Activated naive CD8-positive, alpha-beta T cell treated with anti-CD3 and anti-CD28 coated beads, Interleukin-2, amount 50 U/mL, for 24 hours (primary cell): Measurements from ENCODE around the gene BICRAL.
"Not testable (repeated sequence)": the region's sequence is repeated elsewhere in the genome, so short reads cannot be mapped to it uniquely, and the experiment has no call there.

Source experiments
- ATAC-seq: fragments of 150-1000 bp; cut with Tn5 transposase; one replicate; pipeline ENCODE4 v1.10.0; 2021
- DNase-seq: peaks from one replicate; pipeline ENCODE4 v3.0.0; 2021
- H3K27ac Mint-ChIP-seq: one replicate; pipeline ENCODE4 v1.8.0; 2021; ENCODE audit warnings: mild to moderate bottlenecking, mixed read lengths
- H3K27me3 Mint-ChIP-seq: one replicate; pipeline ENCODE4 v1.8.0; 2021; ENCODE audit warnings: mixed read lengths
- H3K36me3 Mint-ChIP-seq: one replicate; pipeline ENCODE4 v1.8.0; 2021; ENCODE audit warnings: low read depth, mixed read lengths
- H3K4me1 Mint-ChIP-seq: one replicate; pipeline ENCODE4 v1.8.0; 2021; ENCODE audit warnings: mixed read lengths
- H3K4me3 Mint-ChIP-seq: one replicate; pipeline ENCODE4 v1.8.0; 2021; ENCODE audit warnings: mild to moderate bottlenecking, moderate library complexity, mixed read lengths
- H3K9me3 Mint-ChIP-seq: one replicate; pipeline ENCODE4 v1.8.0; 2021; ENCODE audit warnings: mixed read lengths

The BICRAL gene

DNA sequence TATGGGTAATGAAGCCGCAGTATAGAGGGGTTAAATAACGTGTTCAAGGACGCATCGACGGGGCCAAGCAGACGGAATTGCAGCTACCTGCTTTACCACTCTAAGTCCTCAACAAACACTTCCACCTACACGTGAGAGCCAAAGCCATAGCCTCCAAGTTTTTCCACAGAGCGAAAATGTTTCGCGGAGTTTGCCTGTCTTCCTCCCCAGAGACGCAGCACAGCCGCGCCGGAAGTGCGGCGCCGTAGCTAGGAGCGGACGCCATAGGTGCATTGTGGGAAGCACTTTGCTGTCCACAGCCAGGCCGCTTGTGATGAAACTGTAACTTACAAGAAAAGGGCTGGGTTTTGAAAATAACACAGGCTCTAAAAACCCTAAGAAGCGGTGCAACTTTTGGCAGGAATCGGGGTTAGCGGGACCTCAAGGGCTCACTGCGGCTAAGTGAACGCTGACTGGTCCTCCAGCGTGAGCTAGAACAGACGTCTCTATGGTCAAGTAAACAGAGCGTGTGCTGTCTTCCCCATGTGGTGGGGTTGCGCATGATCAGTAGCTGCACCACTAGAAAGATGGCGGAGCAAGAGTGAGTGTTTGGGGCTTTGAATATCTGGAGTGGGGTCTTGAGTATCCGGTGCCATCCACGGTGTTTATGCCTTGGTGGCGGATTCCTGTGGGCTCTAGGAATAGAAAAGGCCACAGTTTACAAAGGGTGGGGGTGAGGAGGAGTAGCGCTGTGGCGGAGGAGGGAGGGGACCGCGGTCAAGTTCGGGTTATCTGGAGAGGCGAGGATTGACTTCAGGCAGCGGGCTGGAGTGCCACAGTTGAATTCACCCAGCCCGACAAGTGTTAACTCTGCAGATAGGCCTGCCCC, 97.8 kb downstream of the BICRAL start, which contains the start of gene RPL7L1:
Gene RPL7L1, plus strand, starts transcription at position 245 of the 868 bp plus-strand sequence. Its CDS starts 295 bp downstream, at position 540.
- Mint-ChIP-seq H3K9me3 (no peaks in the 10 kb centered on the region), H3K36me3 (peaks cover 37% of the 10 kb centered on the region)
- DNase-seq, result peak; percentile 77

DNA sequence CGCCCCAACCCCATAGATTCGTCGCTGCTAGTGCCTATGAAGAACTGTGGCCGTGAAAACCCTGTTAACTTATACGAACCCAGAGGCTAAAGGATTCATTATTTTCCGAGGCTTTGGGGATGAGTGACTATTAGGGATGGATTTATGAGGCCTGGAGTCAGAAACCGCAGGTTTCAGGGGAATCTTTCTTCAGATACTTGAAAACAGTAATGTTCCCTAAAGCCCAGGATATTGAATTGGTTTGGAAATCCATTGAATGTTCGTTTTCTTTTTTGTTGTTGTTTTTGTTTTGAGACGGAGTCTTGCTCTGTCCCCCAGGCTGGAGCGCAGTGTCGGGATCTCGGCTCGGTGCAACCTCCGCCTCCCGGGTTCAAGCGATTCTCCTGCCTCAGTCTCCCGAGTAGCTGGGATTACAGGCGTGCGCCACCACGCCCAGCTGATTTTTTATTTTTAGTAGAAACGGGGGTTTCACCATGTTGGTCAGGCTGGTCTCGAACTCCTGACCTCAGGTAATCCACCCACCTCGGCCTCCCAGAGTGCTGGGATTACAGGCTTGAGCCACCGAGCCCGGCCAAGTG, 98.5 kb downstream of the BICRAL start:
- H3K27ac Mint-ChIP-seq, result peak overlapping the region; percentile 100
- not testable (repeated sequence) for H3K9me3 Mint-ChIP-seq, ATAC-seq, DNase-seq, H3K27me3 Mint-ChIP-seq
- peaks cover 42% of the 10 kb centered on the region for H3K36me3 Mint-ChIP-seq
- H3K4me3 Mint-ChIP-seq, result peak overlapping the region; percentile 99
- H3K4me1 Mint-ChIP-seq, result peaks cover 44% of the 10 kb centered on the region

More for the DNA sequence above, 97.8 kb downstream of the BICRAL start, which contains the start of gene RPL7L1:
- Mint-ChIP-seq H3K4me3 (peak within 1 kb of the TSS; percentile 99), H3K4me1 (peaks cover 42% of the 10 kb centered on the region), H3K27ac (peak within 1 kb of the TSS; percentile 100), H3K27me3 (peaks cover 2% of the 10 kb centered on the region)
- ATAC-seq, result peak; percentile 93

DNA sequence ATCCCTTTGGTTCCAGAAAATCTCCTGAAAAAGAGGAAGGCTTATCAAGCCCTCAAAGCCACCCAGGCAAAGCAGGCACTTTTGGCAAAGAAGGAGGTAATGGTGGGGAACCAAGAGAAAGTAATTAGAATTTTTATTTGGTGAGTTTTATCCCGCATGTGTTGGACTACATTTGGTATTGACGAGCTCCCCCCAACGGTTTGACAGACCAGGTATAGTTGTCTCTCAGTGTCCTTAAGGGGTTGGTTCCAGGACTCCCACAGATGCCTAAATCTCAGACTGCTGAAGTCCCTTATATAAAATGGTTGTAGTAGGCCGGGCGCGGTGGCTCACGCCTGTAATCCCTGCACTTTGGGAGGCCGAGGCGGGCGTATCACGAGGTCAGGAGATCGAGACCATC, 99.0 kb downstream of the BICRAL start:
- H3K4me3 Mint-ChIP-seq, result peak overlapping the region; percentile 99
- not testable (repeated sequence) for DNase-seq, H3K27me3 Mint-ChIP-seq, ATAC-seq, H3K9me3 Mint-ChIP-seq
- peak overlapping the region; percentile 100 for H3K27ac Mint-ChIP-seq
- H3K4me1 Mint-ChIP-seq, result peaks cover 48% of the 10 kb centered on the region
- peaks cover 47% of the 10 kb centered on the region for H3K36me3 Mint-ChIP-seq

DNA sequence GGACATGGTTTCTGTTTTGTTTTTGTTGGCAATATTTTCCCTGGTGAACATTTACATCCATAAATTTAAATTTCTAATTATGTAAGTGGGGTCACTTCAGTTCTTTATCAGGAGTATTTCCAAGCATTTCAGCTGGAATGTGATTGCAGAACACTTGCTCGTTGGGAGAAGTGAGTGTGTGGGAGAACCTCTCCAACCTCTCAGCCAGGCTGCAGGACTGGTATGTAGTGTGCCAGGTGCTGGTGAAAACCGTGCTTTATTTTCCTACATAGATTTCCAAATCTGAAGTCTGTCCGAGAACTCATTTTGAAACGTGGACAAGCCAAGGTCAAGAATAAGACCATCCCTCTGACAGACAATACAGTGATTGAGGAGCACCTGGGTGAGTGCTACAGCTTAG, 103.8 kb downstream of the BICRAL start:
- Mint-ChIP-seq H3K27me3 (no peaks in the 10 kb centered on the region), H3K4me3 (no peak overlapping the region), H3K27ac (peak overlapping the region; percentile 14), H3K36me3 (peaks cover 57% of the 10 kb centered on the region), H3K9me3 (no peaks in the 10 kb centered on the region), H3K4me1 (peaks cover 62% of the 10 kb centered on the region)
- ATAC-seq (no peak), DNase-seq (no peak)

DNA sequence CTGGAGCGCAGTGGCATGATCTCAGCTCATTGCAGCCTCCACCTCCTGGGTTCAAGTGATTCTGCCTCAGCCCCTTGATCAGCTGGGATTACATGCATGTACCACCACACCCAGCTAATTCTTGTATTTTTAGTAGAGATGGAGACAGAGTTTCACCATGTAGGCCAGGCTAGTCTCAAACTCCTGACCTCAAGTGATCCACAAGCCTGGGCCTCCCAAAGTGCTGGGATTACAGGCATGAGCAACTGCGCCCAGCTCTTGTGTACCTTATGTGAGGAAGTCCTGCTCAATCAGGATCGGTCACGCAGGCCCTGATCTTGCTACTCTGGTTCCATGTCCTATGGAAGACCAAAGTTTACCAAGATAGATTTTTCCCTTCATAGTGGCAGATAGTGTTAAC, 106.3 kb downstream of the BICRAL start:
- peak overlapping the region; percentile 22 for H3K27ac Mint-ChIP-seq
- not testable (repeated sequence) for H3K27me3 Mint-ChIP-seq, ATAC-seq, H3K9me3 Mint-ChIP-seq, DNase-seq, H3K4me3 Mint-ChIP-seq
- H3K4me1 Mint-ChIP-seq, result peaks cover 58% of the 10 kb centered on the region
- H3K36me3 Mint-ChIP-seq, result peaks cover 48% of the 10 kb centered on the region

DNA sequence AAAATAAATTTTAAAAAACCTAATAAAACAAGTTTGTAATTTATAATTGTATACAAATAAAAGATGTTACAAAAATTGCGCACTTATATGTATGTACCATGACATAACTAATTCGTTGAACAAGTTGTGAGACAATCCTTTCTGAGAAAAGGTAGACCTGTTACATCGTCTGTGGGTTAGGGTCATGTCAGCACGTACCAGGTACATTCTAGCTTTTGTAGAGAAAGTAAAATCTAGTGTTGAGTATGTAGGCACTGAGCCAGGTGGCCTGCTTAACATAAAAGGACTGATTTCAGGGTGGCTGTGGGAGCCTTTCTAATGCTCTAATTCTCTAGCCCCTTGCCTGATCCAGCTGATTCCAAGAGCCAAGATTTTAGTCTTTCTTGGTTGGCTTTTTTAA, 108.0 kb downstream of the BICRAL start:
- Mint-ChIP-seq H3K4me3 (peak overlapping the region; percentile 90), H3K27me3 (no peaks in the 10 kb centered on the region), H3K4me1 (peaks cover 54% of the 10 kb centered on the region), H3K9me3 (no peaks in the 10 kb centered on the region), H3K27ac (peak overlapping the region; percentile 92), H3K36me3 (peaks cover 33% of the 10 kb centered on the region)
- DNase-seq, result no peak
- no peak for ATAC-seq

DNA sequence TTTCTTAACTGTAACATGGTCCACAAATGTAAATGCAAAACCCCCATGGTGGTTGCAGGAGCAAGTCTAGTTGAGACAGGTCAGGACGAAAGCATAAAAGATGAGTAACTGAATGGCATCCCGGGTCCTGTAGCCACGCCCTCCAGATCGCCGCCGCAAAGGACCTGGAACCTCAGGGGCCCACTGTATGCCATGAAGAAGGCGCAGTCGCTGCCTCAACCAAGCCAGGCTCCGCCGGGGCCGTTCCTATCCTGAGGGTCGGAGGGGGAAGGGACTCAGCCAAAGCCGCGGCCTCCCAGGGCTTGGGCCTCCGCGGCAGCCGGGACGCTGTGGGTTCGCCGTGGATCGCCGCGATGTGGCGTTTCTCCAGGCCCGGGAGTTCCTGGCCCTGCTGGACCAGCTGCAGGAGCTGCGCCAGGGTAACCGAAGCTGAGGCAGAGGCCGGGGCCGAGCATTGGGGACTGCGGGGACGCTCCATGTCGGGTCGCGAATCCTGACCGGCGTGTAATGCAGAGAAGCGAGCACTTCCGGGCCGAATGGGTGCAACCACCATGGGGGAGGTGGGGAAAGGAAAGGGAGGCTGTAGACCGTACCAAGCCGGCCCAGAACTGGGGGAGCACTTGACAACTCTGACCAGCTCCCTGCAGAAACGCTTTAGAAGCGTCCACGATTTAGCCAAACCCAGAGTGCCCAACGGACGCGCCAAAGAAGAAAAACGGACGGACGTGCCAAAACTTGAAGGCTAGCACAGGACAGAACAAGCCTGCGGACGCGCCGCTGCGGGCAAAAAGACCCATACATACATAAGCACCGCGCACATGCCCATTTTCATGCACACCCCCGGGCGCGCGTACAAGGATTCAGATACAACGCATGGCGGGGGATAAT, 108.7 kb downstream of the BICRAL start:
- no peaks in the 10 kb centered on the region for H3K27me3 Mint-ChIP-seq
- DNase-seq, result peak; percentile 91
- peaks cover 28% of the 10 kb centered on the region for H3K36me3 Mint-ChIP-seq
- ATAC-seq, result peak; percentile 88
- peaks cover 53% of the 10 kb centered on the region for H3K4me1 Mint-ChIP-seq
- no peaks in the 10 kb centered on the region for H3K9me3 Mint-ChIP-seq
- peak overlapping the region; percentile 90 for H3K4me3 Mint-ChIP-seq
- H3K27ac Mint-ChIP-seq, result peak overlapping the region; percentile 92

DNA sequence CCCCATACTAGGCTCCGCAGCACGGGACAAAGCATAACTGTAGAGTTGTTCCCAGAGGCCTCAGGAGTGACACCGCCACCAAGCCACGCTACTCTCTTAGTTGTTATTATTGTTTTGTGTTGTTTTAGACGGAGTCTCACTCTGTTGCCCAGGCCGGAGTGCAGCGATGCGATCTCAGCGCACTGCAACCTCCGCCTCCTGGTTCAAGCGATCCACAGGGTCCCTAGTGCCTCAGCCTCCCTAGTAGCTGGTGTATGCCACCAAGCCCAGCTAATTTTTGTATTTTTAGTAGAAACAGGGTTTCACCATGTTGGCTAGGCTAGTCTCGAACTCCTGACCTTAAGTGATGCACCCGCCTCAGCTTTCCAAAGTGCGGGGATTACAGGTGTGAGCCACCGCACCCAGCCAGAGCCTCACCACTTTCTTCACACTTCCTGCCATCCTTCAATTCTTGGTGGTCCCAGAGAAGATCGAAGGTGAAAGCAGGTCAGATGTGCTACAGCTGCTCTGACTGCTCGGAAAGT, 109.4 kb downstream of the BICRAL start:
- Mint-ChIP-seq H3K4me3 (peak overlapping the region; percentile 90), H3K36me3 (peaks cover 21% of the 10 kb centered on the region), H3K4me1 (peaks cover 46% of the 10 kb centered on the region), H3K9me3 (no peaks in the 10 kb centered on the region), H3K27me3 (no peaks in the 10 kb centered on the region), H3K27ac (peak overlapping the region; percentile 92)
- ATAC-seq (no peak), DNase-seq (no peak)

DNA sequence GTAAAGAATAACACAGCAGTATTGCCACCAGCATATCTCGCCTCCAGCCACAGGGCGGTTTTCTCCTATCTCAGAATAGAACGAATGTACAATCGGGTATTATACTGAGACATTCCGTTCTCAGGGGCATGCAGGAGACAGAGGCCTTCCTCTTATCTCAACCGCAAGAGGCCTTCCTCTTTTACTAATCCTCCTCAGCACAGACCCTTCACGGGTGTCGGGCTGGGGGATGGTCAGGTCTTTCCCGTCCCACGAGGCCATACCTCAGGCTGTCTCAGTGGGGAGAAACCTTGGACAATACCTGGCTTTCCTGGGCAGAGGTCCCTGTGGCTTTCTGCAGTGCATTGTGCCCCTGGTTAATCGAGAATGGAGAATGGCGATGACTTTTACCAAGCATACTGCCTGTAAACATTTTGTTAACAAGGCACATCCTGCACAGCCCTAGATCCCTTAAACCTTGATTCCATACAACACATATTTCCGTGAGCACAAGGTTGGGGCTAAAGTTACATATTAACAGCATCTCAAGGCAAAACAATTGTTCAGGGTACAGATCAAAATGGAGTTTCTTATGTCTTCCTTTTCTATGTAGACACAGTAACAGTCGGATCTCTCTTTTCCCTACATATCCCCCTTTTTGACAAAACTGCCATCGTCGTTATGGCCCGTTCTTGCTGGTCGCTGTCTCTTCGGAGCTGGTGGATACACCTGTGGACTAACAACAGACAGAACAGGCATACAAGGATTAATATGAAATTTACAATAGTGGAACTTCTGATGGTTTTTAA, 112.4 kb downstream of the BICRAL start:
- not testable (repeated sequence) for DNase-seq, H3K27me3 Mint-ChIP-seq, H3K36me3 Mint-ChIP-seq, H3K4me3 Mint-ChIP-seq, H3K27ac Mint-ChIP-seq, ATAC-seq, H3K9me3 Mint-ChIP-seq
- H3K4me1 Mint-ChIP-seq, result peaks cover 34% of the 10 kb centered on the region

DNA sequence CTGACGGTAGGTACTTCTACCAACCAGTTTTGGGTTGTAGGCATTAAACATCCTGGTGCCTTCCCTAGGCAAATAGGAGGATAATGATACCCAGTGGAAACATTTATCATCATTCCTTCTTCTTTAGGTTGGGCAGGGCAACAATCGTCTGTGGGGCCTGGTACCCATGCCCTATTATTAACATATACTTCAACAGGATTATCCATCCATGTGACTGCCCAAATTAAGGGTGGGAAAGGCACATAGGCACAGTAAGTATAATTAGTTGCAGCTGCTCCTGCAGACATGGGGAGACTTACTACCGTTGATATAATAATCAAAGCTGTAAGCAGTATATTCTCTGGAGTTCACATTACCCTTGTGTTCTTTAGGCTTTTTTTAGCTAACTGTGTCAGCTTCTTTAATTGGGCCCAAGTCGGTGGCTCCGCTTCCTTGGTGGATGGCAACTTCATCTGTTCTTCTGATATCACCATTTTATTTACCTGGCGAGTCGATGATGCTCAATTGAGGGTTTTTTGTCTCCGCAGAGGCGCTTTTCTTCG, 114.4 kb downstream of the BICRAL start:
- Mint-ChIP-seq H3K9me3 (no peaks in the 10 kb centered on the region), H3K27me3 (no peaks in the 10 kb centered on the region), H3K36me3 (no peaks in the 10 kb centered on the region), H3K27ac (no peak overlapping the region), H3K4me3 (no peak overlapping the region), H3K4me1 (peaks cover 19% of the 10 kb centered on the region)
- DNase-seq (no peak), ATAC-seq (no peak)

DNA sequence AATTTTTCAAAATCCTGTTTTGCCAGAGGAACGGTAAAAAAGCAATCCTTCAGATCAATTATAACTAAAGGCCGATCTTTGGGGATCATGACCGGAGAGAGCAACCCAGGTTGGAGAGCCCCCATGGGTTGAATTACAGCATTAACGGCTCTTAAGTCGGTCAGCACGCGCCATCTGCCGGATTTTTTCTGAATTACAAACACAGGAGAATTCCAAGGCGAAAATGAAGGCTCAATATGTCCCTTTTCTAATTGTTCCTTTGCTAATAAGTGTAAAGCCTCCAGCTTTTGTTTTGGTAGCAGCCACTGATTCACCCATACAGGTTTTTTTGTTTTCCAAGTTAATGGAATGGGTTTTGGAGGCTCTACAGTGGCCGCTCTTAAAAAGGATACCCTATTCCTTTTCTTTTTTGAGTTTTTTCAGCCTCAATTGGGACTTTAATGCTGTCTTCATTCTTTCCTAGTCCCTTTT, 117.1 kb downstream of the BICRAL start:
- H3K27ac Mint-ChIP-seq, result no peak overlapping the region
- H3K36me3 Mint-ChIP-seq, result no peaks in the 10 kb centered on the region
- ATAC-seq (no peak), DNase-seq (peak; percentile 78)
- no peaks in the 10 kb centered on the region for H3K27me3 Mint-ChIP-seq
- H3K4me3 Mint-ChIP-seq, result no peak overlapping the region
- no peaks in the 10 kb centered on the region for H3K9me3 Mint-ChIP-seq
- peaks cover 15% of the 10 kb centered on the region for H3K4me1 Mint-ChIP-seq

DNA sequence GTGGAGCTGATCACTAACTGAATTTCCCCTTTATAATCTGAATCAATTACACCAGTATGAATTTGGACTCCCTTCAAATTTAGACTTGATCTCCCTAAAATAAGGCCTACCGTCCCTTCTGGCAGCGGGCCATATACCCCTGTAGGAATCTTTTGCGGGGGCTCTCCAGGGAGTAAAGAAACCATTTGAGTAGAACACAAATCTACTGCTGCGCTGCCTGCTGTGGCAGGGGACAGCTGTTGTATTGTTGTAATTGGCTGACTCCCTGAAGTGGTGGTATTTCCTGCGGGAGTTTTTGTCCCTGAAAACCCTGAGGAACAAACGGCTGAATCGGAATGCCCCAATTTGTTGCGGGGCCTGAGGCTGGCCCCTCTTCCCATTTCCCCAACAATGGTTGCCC, 118.0 kb downstream of the BICRAL start:
- Mint-ChIP-seq H3K9me3 (no peaks in the 10 kb centered on the region), H3K36me3 (no peaks in the 10 kb centered on the region), H3K27me3 (no peaks in the 10 kb centered on the region), H3K4me1 (peaks cover 10% of the 10 kb centered on the region), H3K4me3 (no peak overlapping the region), H3K27ac (no peak overlapping the region)
- ATAC-seq (no peak), DNase-seq (no peak)

DNA sequence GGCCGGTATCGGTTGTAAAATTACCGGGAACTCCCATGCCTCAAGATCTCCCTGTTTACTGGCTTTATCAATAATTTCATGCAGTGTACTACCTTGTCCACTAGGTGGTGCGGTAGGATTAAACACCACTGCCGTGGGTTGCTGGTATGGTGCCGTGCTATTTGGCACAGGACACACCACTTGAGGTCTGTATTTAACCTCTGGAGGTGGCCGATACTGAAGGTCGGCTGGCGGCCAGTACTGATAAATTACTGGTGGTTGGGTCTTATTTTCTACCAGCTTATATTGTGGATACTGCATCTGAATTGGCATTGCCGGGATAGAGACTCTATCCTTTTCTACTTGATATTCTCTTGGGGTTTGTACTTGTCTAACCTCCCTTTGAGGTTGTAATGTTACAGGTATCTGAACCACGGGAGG, 119.7 kb downstream of the BICRAL start:
- no peaks in the 10 kb centered on the region for H3K9me3 Mint-ChIP-seq
- H3K4me3 Mint-ChIP-seq, result no peak overlapping the region
- no peaks in the 10 kb centered on the region for H3K36me3 Mint-ChIP-seq
- no peaks in the 10 kb centered on the region for H3K27me3 Mint-ChIP-seq
- no peak overlapping the region for H3K27ac Mint-ChIP-seq
- DNase-seq (peak; percentile 67), ATAC-seq (peak; percentile 94)
- peaks cover 10% of the 10 kb centered on the region for H3K4me1 Mint-ChIP-seq
